OCI-LY3 (cell line): ENCODE data around the gene CSTA.

ENCODE experiments used
- H2AFZ ChIP-seq: fragments of 200-600, 300-600 bp; shearing (Covaris generic); 2 replicates; pipeline ENCODE4 v1.6.0; 2014; ENCODE audit warnings: antibody characterized with exemption, low read depth, low read length
- H3K27ac ChIP-seq: fragments of 200-600, 300-600 bp; sonication (generic); 2 replicates; pipeline ENCODE4 v1.5.1; 2014; ENCODE audit warnings: mild to moderate bottlenecking, low read length, moderate library complexity, mixed read lengths
- H3K27me3 ChIP-seq: fragments of 200-600, 300-600 bp; sonication (generic); 2 replicates; pipeline ENCODE4 v1.6.1; 2014; ENCODE audit warnings: low read depth, low read length, mixed read lengths
- H3K36me3 ChIP-seq: fragments of 200-600, 300-600 bp; sonication (generic); replicated peaks from 2 replicates; pipeline ENCODE3; 2014; ENCODE audit warnings: low read depth, low read length, mixed read lengths
- H3K4me1 ChIP-seq: fragments of 300-600, 200-600 bp; sonication (generic); 2 replicates; pipeline ENCODE4 v1.6.1; 2014; ENCODE audit warnings: low read length, mixed read lengths
- H3K4me2 ChIP-seq: fragments of 200-600, 300-600 bp; sonication (generic); 2 replicates; pipeline ENCODE4 v1.6.1; 2014; ENCODE audit warnings: low read length, mixed read lengths
- H3K4me3 ChIP-seq: fragments of 300-600, 200-600 bp; sonication (generic); 2 replicates; pipeline ENCODE4 v1.5.1; 2014; ENCODE audit warnings: antibody characterized with exemption, mild to moderate bottlenecking, low read length, moderate library complexity
- H3K79me2 ChIP-seq: fragments of 300-600, 200-600 bp; shearing (Covaris generic); 2 replicates; pipeline ENCODE4 v1.6.1; 2014; ENCODE audit warnings: mild to moderate bottlenecking, low read length, mixed read lengths
- H3K9ac ChIP-seq: fragments of 300-600, 200-600 bp; shearing (Covaris generic); 2 replicates; pipeline ENCODE4 v1.6.0; 2014; ENCODE audit warnings: mild to moderate bottlenecking, low read length, moderate library complexity
- H3K9me3 ChIP-seq: fragments of 200-600, 300-600 bp; shearing (Covaris generic); 2 replicates; pipeline ENCODE4 v1.6.1; 2014; ENCODE audit warnings: low read length, mixed read lengths; ENCODE audit not compliant: insufficient read depth
- H4K20me1 ChIP-seq: fragments of 200-600, 300-600 bp; sonication (generic); 2 replicates; pipeline ENCODE4 v1.6.1; 2016; ENCODE audit warnings: low read length, mixed read lengths; ENCODE audit not compliant: insufficient read depth
- EZH2phosphoT487 ChIP-seq: fragments of 200-600 bp; shearing (Covaris generic); IDR thresholded peaks from 2 replicates; pipeline ENCODE4 v1.6.1; 2018; ENCODE audit warnings: antibody characterized with exemption, mixed run types, low read depth
- TF ChIP-seq, protein P1 (sequence below): fragments of 200-600, 300-600 bp; sonication (generic); IDR thresholded peaks from 2 replicates; pipeline ENCODE4 v1.5.1; 2014; ENCODE audit warnings: antibody characterized with exemption, low read length, low read depth

CSTA gene

GRCh38 chr3:122383771-122384697 lies 59.0 kb downstream of the CSTA start, which contains the start of gene FAM162A:
Gene FAM162A (plus strand): TSS chr3:122384182. CDS start chr3:122384266, 84 bp downstream.
- no peaks in the 10 kb centered on the region for H3K27me3 ChIP-seq
- peak within 1 kb of the TSS; percentile 86 for H2AFZ ChIP-seq
- peak within 1 kb of the TSS; percentile 83 for H3K9ac ChIP-seq
- peaks cover 91% of the 10 kb centered on the region for H3K79me2 ChIP-seq
- no peaks in the 10 kb centered on the region for H3K9me3 ChIP-seq
- peak within 1 kb of the TSS; percentile 93 for H3K4me3 ChIP-seq
- H4K20me1 ChIP-seq: no peaks in the 10 kb centered on the region
- H3K27ac ChIP-seq: peak within 1 kb of the TSS; percentile 69
- peaks cover 49% of the 10 kb centered on the region for H3K4me1 ChIP-seq
- H3K36me3 ChIP-seq: peaks cover 39% of the 10 kb centered on the region
- TF ChIP-seq, protein P1, sequence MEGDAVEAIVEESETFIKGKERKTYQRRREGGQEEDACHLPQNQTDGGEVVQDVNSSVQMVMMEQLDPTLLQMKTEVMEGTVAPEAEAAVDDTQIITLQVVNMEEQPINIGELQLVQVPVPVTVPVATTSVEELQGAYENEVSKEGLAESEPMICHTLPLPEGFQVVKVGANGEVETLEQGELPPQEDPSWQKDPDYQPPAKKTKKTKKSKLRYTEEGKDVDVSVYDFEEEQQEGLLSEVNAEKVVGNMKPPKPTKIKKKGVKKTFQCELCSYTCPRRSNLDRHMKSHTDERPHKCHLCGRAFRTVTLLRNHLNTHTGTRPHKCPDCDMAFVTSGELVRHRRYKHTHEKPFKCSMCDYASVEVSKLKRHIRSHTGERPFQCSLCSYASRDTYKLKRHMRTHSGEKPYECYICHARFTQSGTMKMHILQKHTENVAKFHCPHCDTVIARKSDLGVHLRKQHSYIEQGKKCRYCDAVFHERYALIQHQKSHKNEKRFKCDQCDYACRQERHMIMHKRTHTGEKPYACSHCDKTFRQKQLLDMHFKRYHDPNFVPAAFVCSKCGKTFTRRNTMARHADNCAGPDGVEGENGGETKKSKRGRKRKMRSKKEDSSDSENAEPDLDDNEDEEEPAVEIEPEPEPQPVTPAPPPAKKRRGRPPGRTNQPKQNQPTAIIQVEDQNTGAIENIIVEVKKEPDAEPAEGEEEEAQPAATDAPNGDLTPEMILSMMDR: peak; percentile 68
- no peak for TF ChIP-seq EZH2phosphoT487
- peak within 1 kb of the TSS; percentile 98 for H3K4me2 ChIP-seq

DNA sequence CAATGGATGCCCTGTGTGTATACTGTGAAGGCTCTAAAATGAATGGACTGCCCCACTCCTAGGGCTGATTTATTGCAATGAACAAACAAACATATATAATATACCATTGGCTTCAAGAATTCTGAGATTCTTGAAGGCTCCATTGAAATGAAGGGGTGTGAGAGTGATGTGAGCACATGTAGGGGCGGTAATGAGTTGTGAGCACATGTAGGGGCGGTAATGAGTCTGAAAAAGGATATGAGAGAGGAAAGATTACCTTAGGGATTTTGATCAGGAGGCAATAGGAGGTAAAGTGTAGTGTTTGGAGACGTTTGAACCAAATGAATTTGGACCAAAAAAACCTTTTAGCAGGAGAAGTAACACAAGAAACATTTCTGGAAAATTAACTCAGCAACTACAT lies 62.7 kb downstream of the CSTA start:
- TF ChIP-seq, protein P1: no peak
- no peak for TF ChIP-seq EZH2phosphoT487
- Histone ChIP-seq H3K9me3 (no peaks in the 10 kb centered on the region), H3K27me3 (no peaks in the 10 kb centered on the region), H3K36me3 (peaks cover 41% of the 10 kb centered on the region), H3K27ac (no peak overlapping the region), H3K9ac (no peak overlapping the region), H3K79me2 (peaks cover 65% of the 10 kb centered on the region), H3K4me3 (no peak overlapping the region), H3K4me2 (no peak overlapping the region), H3K4me1 (peaks cover 24% of the 10 kb centered on the region), H2AFZ (no peak overlapping the region), H4K20me1 (peaks cover 8% of the 10 kb centered on the region; the same call in 1 of the 2 replicates)

DNA sequence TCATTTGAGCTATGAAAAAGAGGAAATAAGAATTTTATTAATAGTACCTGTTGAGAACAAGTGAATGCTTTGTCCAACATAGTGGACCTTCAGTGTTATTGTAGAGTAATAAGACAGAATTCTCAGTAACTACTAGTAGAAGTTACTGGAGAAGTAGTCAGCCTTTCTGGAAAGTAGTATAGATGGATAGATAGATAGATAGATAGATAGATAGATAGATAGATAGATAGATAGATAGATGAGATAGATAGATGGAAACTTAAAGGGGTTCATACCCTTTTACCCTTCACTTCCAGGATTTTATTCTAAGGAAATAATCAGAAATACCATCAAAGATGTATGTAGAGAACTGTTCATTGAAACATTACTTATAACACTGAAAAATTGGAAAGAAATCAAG lies 64.1 kb downstream of the CSTA start:
- Histone ChIP-seq H3K4me1 (peaks cover 24% of the 10 kb centered on the region), H3K36me3 (peaks cover 49% of the 10 kb centered on the region), H3K9me3 (no peaks in the 10 kb centered on the region), H3K27ac (no peak overlapping the region), H3K9ac (no peak overlapping the region), H2AFZ (no peak overlapping the region), H3K79me2 (peaks cover 64% of the 10 kb centered on the region), H3K27me3 (no peaks in the 10 kb centered on the region), H3K4me2 (no peak overlapping the region), H3K4me3 (no peak overlapping the region), H4K20me1 (peaks cover 19% of the 10 kb centered on the region)
- TF ChIP-seq, protein P1: no peak
- TF ChIP-seq EZH2phosphoT487: no peak

GRCh38 chr3:122389892-122390291 lies 64.8 kb downstream of the CSTA start:
- no peak overlapping the region for H3K9ac ChIP-seq

More at GRCh38 chr3:122389892-122390291, 64.8 kb downstream of the CSTA start:
- Histone ChIP-seq H3K4me2 (no peak overlapping the region), H3K79me2 (peaks cover 58% of the 10 kb centered on the region), H3K27ac (no peak overlapping the region), H3K36me3 (peaks cover 50% of the 10 kb centered on the region), H3K4me1 (peaks cover 24% of the 10 kb centered on the region), H2AFZ (no peak overlapping the region), H3K9me3 (no peaks in the 10 kb centered on the region), H4K20me1 (peaks cover 19% of the 10 kb centered on the region), H3K27me3 (no peaks in the 10 kb centered on the region), H3K4me3 (no peak overlapping the region)
- TF ChIP-seq, protein P1: no peak
